UCSD-AML1 (cell line): Measurements from ENCODE around the gene KLF4.

Experiments used
- DNase-seq: peaks from one replicate; lab custom pipeline; 2025; ENCODE audit not compliant: unreplicated experiment; lab: John Stamatoyannopoulos, UW

Gene KLF4

DNA sequence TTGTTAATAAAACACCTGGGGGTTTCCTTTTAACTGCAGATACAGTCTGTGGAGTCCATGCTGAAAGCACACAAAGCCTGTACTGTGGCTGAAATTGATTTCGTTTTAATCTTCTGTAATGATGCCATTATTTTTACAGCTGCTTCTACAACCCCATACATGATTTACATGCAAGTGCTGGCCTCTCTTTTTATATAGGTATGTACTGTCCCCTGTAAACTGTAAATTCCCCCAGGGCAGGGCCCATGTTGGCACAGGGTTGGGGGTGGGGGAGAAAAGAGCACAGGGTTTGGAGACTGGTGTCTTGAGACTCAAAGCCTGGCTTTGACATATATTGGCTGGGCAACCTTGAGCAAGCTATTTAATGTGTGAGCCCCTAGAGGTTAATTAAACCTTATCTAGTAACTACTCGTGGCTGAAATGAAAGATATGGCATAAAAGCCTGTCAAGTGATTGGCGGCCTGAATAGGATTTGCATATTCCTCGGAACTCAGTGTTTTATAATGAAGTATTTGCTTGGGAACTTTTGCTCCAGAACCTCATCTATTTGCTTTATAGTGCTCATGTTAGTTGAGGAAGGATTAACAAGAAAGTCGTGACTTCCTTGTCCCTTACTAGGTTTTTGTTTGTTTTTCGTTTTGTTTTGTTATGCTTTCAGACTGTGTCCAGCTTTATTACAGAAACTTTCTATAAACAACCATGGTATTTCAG is 34.0 kb downstream of the KLF4 start:
- no peak for DNase-seq

DNA sequence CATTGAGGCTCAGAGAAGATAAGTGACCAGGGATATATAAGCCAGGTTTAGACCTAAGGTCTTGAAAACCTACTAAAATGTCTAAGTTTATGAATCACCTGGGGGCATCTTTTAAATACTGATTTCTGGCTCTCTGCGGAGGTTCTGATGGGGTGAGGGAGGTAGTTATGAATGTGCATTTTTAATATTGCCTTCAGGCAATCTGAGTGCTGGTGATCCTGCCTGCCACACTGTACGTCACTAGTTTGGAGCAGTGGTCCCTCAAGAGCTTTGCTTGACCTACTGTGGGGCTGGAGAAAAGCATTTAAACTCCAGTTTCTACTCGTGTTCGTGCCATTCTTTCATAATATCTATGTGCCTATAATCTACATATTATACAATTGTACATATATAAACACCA is 36.1 kb downstream of the KLF4 start:
- DNase-seq, result no peak

DNA sequence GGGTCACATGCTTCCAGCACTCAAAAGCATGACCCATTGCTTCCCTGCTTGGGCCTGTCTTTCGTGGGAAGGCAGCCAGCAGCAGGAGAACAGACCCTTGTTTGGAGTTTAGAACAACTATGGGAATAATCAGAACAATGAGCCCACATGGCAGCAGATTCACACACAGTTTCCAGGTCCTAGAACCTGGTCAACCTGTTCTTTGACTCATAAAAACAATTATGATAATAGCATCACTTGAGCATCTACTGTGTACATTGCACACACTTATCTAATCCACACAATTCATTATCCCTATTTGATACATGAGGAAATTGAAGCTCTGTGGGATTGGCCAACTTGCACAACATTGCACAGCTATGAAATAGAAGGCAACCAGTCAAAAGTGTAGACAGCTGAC is 41.7 kb downstream of the KLF4 start:
- no peak for DNase-seq

DNA sequence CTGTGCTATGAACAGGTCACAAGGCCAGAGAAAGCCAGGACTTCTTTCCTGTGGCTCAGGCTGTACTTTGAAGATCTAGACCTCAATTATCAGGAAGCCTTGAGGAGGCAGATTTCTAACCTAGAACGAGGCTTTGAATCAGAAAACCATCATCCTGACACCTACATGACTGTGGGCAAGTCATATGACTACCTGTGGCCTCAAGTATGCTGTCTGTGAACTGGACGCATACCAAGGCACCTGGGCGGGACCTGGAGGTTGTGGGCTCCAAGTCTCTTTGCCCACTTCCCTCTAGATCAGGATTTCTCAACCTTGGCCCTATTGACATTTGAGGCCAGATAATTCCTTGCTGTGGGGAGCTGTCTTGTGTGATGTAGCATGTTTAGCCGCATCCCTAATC is 42.5 kb downstream of the KLF4 start:
- no peak for DNase-seq

DNA sequence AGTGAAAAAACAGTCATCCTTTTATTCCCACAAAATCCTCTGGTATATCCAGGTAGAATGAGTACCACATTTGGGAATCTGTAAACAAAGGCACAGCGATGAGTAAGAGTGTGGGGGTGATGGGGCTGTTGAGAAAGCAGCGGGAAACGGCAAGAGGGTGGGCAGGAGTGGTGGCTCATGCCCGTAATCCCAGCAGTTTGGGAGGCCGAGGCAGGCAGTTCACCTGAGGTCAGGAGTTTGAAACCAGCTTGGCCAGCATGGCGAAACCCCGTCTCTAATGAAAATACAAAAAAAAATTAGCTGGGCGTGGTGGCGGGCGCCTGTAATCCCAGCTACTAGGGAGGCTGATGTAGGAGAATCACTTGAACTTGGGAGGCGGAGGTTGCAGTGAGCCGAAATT is 43.1 kb downstream of the KLF4 start:
- no peak for DNase-seq

DNA sequence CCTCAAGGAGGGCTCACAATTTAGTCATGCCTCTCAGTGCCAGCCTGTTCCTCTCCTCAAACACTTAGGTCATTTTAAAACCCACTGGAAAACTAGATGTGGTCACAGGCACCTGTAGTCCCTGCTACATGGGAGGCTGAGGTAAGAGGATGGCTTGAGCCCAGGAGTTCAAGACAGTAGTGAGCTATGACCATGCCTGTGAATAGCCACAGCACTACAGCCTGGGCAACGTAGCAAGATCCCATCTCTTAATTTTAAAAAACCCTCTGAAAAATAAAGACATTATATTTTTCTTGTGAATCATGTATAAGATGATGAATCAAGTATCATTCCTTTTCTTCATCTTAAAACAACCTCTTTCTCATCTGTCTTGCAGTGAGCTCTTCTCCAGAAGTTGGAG is 45.8 kb downstream of the KLF4 start:
- no peak for DNase-seq

DNA sequence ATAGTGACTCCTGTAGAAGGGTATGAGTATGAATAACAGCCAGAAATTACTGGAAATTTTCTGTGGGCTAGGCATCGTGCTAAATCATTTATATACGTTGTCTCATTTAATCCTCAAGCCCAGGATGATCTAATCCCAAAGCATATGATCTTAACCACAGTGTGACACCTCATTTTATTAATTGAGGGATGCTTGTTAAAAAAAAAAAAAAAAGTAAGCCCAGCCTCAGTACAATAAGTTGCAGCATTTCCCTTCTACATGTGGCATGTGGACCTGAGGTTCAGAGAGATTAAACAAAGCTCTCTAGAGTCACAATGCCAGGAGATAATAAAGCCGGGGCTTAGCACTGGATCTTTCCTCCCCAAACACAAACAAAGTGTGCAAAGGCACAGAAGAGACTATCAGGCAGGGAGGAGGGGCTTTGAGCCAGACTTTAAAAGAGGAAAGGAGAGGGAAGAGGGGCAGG is 49.5 kb downstream of the KLF4 start:
- DNase-seq, result no peak

DNA sequence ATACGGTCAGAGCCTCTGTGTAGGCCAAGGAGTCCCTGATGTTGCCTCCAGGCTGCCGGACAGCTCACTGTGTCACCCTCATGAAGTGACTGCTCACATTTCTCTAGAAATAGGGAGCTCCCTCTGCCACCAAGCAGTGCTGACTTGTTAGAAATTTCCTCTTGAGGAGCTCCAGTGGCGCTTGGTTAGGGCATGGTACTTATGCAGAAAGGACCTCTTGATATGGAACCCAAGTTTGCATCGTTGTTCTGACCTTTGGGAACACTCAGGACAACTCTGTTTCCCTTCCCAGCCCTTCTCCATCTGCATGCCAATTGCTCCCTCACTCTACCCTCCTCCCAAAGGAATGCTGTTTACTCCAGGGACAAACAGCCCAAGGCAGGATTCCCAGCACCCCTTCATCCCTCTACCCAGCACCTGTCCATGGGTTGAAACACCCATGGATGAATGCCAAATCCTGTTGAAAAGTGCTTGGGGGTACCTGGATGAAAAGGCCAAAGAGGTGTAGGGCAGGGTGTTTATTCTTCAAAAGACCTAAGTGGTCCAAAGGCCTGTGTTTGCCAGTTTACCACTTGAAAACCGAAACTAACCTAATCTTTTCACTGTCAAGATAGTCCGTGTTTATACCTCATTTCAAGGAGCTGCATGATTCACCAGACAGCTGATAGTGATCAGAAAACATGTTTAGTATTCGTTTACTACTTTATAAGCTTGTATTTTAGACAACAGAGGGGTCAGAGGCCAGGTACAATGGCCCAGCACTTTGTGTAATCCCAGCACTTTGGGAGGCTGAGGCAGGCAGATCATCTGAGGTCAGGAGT is 51.1 kb downstream of the KLF4 start:
- DNase-seq, result no peak

DNA sequence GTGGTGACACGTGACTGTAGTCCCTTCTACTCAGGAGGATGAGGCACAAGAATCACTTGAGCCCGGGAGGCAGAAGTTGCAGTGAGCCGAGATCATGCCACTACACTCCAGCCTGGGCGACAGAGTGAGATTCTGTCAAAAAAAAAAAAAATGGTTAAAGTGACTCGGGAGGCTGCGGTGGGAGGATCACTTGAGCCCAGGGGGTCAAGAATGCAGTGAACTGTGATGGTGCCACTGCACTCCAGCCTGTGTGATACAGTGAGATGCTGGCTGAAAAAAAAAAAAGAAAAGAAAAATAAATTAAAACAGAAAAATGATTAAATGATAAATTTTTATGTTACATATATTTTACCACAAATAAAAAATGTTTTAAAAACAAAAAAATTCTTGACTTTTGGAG is 51.9 kb downstream of the KLF4 start:
- no peak for DNase-seq

DNA sequence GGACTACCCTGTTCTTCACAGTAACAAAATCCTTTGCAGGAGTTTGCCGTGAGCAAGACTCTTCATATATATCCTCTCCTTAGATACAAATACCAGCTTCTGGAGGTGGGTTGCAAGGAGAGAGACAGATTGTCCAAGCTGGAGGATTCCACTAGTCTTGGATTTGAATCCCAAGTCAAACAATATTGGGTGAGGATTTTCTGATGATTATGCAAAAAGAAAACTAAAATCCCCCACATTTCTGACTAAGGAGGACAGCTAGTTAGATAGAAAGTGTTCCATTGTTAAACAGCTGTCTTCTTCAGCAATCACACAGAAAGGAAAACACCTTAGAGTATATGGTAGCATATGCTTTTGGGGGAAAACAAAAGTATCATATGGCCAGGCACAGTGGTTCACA is 54.2 kb downstream of the KLF4 start:
- no peak for DNase-seq
